Right ventricle myocardium inferior (tissue), 1 donor: ENCODE data around the gene RBM19. TPM values are rescaled to one million over a fixed set of nuclear protein-coding genes. Genes with fewer than 3 reads are reported as not detected.

Source experiments
- ATAC-seq: fragments of 200-7000 bp; cut with Tn5 transposase; one replicate; pipeline ENCODE4 v1.9.1; 2020; ENCODE audit warnings: mild to moderate bottlenecking, moderate library complexity
- DNase-seq: peaks from one replicate; pipeline ENCODE4 v3.0.0; 2021; ENCODE audit errors: missing footprints
- intact Hi-C: fragments of 100-400 bp; cut with DNase I; formaldehyde crosslinking; loops from one replicate; pipeline ENCODE4 v1.11.0; 2022
- total RNA-seq: library from RNA; stranded (reverse); fragmentation: NEBNext Ultra II Directional; extraction: Animal tissue kit (Norgen Biotek cat#: 25700); gene quantifications from one replicate; pipeline ENCODE4 v1.2.1, GENCODE V29; 2021
- donor health status: DM: no; HTN: yes; CAD: no; lungs with severe emphysema.

The RBM19 gene
- total RNA-seq, 1 donor from 2014 or later = 15.8 TPM

- DNase-seq (no peak), ATAC-seq (no peak)
- intact Hi-C loops = no loop called here
These were observed 26.3 kb downstream of the RBM19 start for GRCh38 chr12:113939867-113940266.

- no peak for DNase-seq
- intact Hi-C loops = no loop called here
- ATAC-seq = no peak
These were observed 27.7 kb downstream of the RBM19 start for GRCh38 chr12:113938471-113938870.

DNA sequence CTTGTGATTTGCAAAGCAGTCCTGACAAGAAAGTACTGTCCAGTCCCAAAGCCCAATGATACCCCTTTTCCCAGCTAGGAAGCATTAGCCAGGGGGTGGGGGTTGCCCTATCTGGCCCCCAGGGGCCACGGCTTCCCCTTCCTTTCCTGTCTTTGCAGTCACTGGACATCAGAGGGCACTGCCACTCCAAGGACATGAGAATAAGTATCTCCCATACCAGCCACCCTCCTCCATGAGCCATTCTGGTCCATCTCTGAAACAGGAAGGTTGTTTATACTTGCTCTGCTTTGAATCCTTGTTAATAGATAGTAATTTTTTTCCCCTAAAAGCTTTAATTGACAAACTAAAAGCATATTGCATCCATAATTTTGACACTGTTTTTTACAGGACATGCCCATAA, 29.7 kb downstream of the RBM19 start:
- ATAC-seq (no peak), DNase-seq (no peak)
- intact Hi-C loops = no loop called here

DNA sequence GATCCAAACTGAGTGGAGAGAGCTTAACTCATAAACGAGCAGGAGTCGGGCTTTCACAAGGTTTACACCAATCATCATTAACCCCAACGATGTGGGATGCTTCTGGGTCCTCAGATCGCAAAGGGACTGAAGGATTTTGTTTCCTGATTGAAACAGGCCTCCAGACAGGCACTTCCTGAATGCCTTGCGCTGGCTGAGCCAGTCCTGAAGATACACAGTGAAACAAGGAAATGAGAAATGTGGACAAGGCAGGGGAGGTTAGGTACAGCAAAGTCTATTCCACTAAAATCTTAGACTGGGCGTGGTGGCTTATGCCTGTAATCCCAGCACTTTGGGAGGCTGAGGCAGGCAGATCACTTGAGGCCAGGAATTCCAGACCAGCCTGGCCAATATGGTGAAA, 30.7 kb downstream of the RBM19 start:
- intact Hi-C loops = no loop called here
- ATAC-seq (no peak), DNase-seq (no peak)

DNA sequence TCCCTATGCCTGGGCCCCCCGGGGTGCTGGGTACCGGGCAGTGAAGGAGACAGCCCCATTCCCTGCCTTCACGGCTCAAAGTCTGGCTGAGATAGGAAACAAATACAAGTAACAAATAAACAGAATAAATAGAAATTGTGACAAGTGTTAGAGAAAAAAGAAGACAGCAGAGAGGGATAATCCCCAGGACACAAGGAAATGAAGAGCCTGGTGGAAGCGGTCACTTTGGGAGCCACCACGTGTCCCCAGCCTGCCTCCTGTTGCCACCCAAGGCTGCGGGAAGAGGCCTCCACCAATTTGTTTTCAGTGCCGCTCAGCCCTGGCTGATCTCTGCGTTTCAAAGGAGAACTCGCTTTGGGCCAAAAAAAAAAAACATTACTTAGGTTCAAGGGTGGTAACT, 31.2 kb downstream of the RBM19 start:
- DNase-seq (no peak), ATAC-seq (no peak)
- intact Hi-C loops = no loop called here

GRCh38 chr12:113934060-113934814, 31.9 kb downstream of the RBM19 start:
- no peak for DNase-seq
- no peak for ATAC-seq
- intact Hi-C loops = no loop called here

GRCh38 chr12:113933201-113933786, 32.8 kb downstream of the RBM19 start:
- intact Hi-C loops = no loop called here
- peak; percentile 81 for DNase-seq
- ATAC-seq = peak; percentile 60

GRCh38 chr12:113932381-113933196, 33.5 kb downstream of the RBM19 start:
- ATAC-seq (peak; percentile 47), DNase-seq (no peak)
- intact Hi-C loops = no loop called here

DNA sequence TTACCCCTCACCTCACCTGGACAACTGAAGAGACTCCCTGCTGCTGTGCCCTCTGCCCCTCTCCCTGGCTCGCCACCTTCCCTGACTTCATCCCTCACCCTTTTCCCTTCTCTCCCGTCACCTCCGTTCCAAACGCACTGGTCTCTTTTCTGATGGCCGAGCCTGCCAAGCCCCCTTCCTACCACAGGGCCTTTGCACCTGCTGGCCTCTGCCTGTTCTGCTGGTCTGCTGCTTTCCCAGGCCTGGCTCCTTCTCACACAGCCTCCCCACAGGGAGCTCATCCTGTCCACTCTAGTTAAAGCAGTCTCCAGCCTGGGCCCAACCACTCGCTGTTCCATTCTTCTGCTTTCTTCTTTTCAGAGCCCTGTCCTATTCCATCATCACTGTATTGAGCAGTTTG, 34.6 kb downstream of the RBM19 start:
- DNase-seq (no peak), ATAC-seq (no peak)
- intact Hi-C loops = no loop called here

DNA sequence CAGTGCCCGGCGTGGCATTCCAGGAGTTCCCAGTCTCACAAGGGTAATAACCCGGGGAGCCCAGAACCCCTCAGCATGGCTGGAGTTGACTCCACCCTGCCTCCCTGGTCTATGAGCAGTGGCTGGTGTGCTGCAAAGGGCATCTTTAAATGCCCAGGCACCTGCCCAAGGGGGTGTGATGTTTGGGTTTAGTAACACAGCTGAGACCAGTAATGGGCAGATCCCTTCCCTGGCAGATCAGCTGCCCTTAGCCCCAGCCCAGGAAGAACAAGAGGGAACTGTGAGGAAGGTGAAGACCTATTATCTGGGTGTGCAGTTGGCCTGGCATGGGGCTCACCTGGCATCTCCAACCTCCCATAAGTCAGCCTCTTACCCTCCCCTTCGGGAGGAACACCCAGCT, 35.9 kb downstream of the RBM19 start:
- no peak for DNase-seq
- ATAC-seq = no peak
- intact Hi-C loops = no loop called here

GRCh38 chr12:113929312-113929989, 36.7 kb downstream of the RBM19 start:
- intact Hi-C loops = no loop called here
- no peak for ATAC-seq
- no peak for DNase-seq

- intact Hi-C loops = no loop called here
- ATAC-seq (no peak), DNase-seq (no peak)
These were observed 39.3 kb downstream of the RBM19 start for GRCh38 chr12:113926788-113927187.

GRCh38 chr12:113924341-113924740, 41.8 kb downstream of the RBM19 start:
- intact Hi-C loops = no loop called here
- DNase-seq (no peak), ATAC-seq (no peak)

DNA sequence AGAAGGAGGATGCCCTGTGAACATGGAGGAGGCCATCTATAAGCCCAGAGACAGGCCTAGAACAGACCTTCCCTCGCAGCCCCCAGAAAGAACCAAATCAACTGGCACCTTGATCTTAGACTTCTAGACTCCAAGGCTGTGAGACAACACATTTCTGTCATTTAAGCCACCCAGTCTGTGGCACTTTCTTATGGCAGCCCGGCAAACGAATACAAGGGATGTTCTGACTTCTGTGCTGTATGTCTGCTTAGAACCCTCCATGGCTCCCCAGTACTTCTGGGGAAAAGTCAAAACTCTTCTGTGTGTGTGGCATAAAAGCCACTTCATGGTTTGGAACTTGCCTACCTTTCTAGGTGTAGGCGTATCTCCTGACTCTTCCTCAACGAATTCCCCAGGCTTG, 42.9 kb downstream of the RBM19 start:
- no peak for ATAC-seq
- intact Hi-C loops = no loop called here
- DNase-seq = no peak

GRCh38 chr12:113921430-113921829, 44.7 kb downstream of the RBM19 start:
- ATAC-seq (no peak), DNase-seq (no peak)
- intact Hi-C loops = no loop called here

DNA sequence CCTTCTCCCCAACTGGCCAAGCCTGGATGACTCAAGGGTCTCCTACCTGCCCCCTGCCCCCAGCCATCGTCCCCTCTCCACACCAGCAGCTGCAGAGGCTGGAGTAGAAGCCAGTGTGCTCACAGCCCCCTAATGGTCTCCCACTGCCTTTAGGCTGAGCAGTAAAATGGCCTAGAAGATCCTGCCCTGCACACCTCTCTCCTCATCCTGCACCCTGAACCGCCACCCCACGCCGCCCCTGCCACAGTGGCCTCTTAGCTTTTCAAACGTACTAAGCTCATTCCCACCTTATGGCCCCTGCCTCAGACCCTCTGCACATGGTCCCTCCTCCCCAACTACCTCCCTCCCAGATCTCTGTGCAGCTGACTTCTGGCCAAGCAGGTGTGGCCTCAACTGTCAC, 46.3 kb downstream of the RBM19 start:
- ATAC-seq (no peak), DNase-seq (no peak)
- intact Hi-C loops = no loop called here

- ATAC-seq (no peak), DNase-seq (no peak)
- intact Hi-C loops = no loop called here
These were observed 47.8 kb downstream of the RBM19 start for GRCh38 chr12:113918306-113918705.

DNA sequence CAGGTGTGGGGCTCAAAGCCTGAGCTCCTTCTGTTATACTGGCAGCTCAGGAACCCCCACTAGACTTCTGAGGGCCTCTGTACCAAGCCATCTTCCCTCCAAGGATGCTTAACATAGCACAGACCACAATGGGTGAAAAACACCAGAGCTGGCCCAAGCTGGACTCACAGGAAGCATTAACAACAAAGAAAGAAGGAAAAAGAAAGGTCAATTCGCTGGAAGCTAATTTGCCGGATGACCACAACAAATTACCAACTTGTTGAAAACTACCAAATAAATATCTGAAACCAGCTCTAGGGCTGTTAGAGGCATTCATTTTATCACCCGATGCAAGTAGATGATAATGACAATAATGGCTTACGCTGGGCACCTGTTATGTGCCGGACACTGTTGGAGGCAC, 48.7 kb downstream of the RBM19 start:
- intact Hi-C loops = no loop called here
- ATAC-seq = no peak

DNA sequence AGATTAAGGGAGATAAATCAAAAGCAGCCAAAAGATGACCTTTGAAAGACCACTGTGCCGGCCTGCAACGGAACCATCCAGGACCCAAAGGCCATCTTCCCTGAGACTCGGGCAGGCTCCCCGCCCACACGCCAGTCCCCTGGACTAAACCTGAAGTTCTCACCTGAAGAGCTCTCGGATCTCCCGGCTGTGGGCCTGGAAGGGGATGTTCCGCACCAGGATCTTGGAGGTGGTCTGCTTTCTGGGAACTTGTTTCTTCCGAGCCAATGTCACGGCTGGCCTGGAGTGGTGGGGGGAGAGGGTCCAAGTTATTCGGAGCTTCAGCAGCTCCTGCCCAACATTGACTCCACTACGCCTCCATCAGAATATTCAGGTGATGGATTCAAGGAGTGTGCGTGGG, 51.3 kb downstream of the RBM19 start:
- intact Hi-C loops = loop anchor here (5.0 kb wide), 1 partner anchor 603 kb away; no protein-coding TSS in a partner anchor
- DNase-seq = no peak
- ATAC-seq = no peak

More for the DNA sequence above, 48.7 kb downstream of the RBM19 start:
- DNase-seq = no peak
